HFFc6 (cell line): Measurements from ENCODE around the gene C18orf63. TPM values are rescaled to one million over a fixed set of nuclear protein-coding genes. Genes with fewer than 3 reads are reported as not detected.

ENCODE experiments used
- DNase-seq: peaks from one replicate; pipeline ENCODE4 v3.0.0-alpha.2; 2018
- H3K27ac Mint-ChIP-seq: 2 replicates; pipeline ENCODE4 v1.8.0; 2020; ENCODE audit warnings: mild to moderate bottlenecking, mixed read lengths
- H3K27me3 Mint-ChIP-seq: 2 replicates; pipeline ENCODE4 v1.8.0; 2021; ENCODE audit warnings: mild to moderate bottlenecking, moderate library complexity, mixed read lengths; ENCODE audit not compliant: insufficient read depth
- H3K36me3 Mint-ChIP-seq: 2 replicates; pipeline ENCODE4 v1.8.0; 2021; ENCODE audit warnings: low read depth, mixed read lengths
- H3K4me1 Mint-ChIP-seq: 2 replicates; pipeline ENCODE4 v1.8.0; 2020; ENCODE audit warnings: low read depth, mixed read lengths
- H3K4me3 Mint-ChIP-seq: 2 replicates; pipeline ENCODE4 v1.8.0; 2020; ENCODE audit warnings: mild to moderate bottlenecking, moderate library complexity, mixed read lengths
- H3K9me3 Mint-ChIP-seq: 2 replicates; pipeline ENCODE4 v1.8.0; 2020; ENCODE audit warnings: mild to moderate bottlenecking, mixed read lengths
- CTCF ChIP-seq: fragments of 200-600 bp; sonication (generic); IDR thresholded peaks from 2 replicates; pipeline ENCODE4 v1.5.0; 2021; ENCODE audit warnings: antibody characterized with exemption, mild to moderate bottlenecking
- total RNA-seq, 6 experiments: library from RNA; stranded (reverse); fragmentation: NEBNext Ultra II Directional; extraction: Animal tissue kit (Norgen Biotek cat#: 25700); gene quantifications; 2 replicates in 1 of 6; 3 replicates in 5 of 6; pipeline ENCODE4 v1.2.3, GENCODE V29; 2021

The C18orf63 gene
- total RNA-seq, 6 experiments from 2014 or later = not detected

- Mint-ChIP-seq H3K27ac (no peak overlapping the region), H3K36me3 (no peaks in the 10 kb centered on the region), H3K4me1 (no peaks in the 10 kb centered on the region), H3K4me3 (no peak overlapping the region), H3K9me3 (no peaks in the 10 kb centered on the region), H3K27me3 (peaks cover 29% of the 10 kb centered on the region)
- DNase-seq = no peak
- TF ChIP-seq CTCF = no peak
Measured at GRCh38 chr18:74407888-74408287, 92.2 kb downstream of the C18orf63 start.

Other genes with a start within 250 kb of the C18orf63 start
- gene FBXO15, start 168.0 kb upstream of the C18orf63 start, total RNA-seq = 1 to 10 TPM in 3 of 6 experiments, under 1 TPM in 3; 0.71 to 2.2 (median 1.1) TPM
- gene TIMM21, start 167.3 kb upstream of the C18orf63 start, total RNA-seq = 10 to 100 TPM; 34.1 to 42.4 (median 40.6) TPM
- 10 to 100 TPM; 60.4 to 83.3 (median 69.1) TPM for gene CYB5A, start 23.9 kb upstream of the C18orf63 start, total RNA-seq
- gene DIPK1C, start 141.5 kb downstream of the C18orf63 start, total RNA-seq = not detected
- gene CNDP2, start 180.5 kb downstream of the C18orf63 start, total RNA-seq = 10 to 100 TPM; 79.7 to 95.4 (median 85.3) TPM
- not detected for gene CNDP1, start 218.7 kb downstream of the C18orf63 start, total RNA-seq